Right lobe of liver (tissue), 6 donors: ENCODE results near the gene PPP1R12B. TPM values are rescaled to one million over a fixed set of nuclear protein-coding genes. Genes with fewer than 3 reads are reported as not detected.
A peak's percentile ranks its signal among the peaks of the same experiment; 100 is the strongest.

ENCODE experiments used
- ATAC-seq, 4 donors: fragments of 200-7000 bp; cut with Tn5 transposase; one replicate each; pipeline ENCODE4 v1.9.1; 2020; ENCODE audit warnings: mild to moderate bottlenecking in 4 of 4, moderate library complexity in 4 of 4
- DNase-seq, 3 donors: peaks; one replicate each; pipeline ENCODE4 v3.0.0-alpha.2; 2020
- H3K27ac ChIP-seq, 3 donors: fragments of 200-600 bp; one replicate each; pipeline ENCODE4 v1.8.0; 2022
- H3K27me3 ChIP-seq, 2 donors: fragments of 200-600 bp; one replicate each; pipeline ENCODE4 v1.8.0; 2022
- H3K36me3 ChIP-seq, 4 donors: fragments of 200-600 bp; sonication (generic) in 1 of 4; one replicate each; pipeline versions ENCODE4 v1.5.1 to v1.8.0; 2017 to 2022; ENCODE audit warnings: control low read depth in 1 of 4
- H3K4me1 ChIP-seq, 4 donors: fragments of 200-600 bp; sonication (generic) in 1 of 4; one replicate each; pipeline versions ENCODE4 v1.5.1 to v1.8.0; 2017 to 2022; ENCODE audit warnings: control low read depth in 1 of 4
- H3K4me3 ChIP-seq, 3 donors: fragments of 200-600 bp; one replicate each; pipeline ENCODE4 v1.8.0; 2022
- H3K9me3 ChIP-seq, 4 donors: fragments of 200-600 bp; sonication (generic) in 1 of 4; one replicate each; pipeline versions ENCODE4 v1.5.1 to v1.8.0; 2017 to 2022; ENCODE audit warnings: control low read depth in 1 of 4
- POLR2A ChIP-seq: fragments of 450-650 bp; IDR thresholded peaks from one replicate; pipeline ENCODE4 v1.6.1; 2017; ENCODE audit warnings: antibody characterized with exemption, mild to moderate bottlenecking
- WGBS: methylation state at CpG from one replicate; pipeline ENCODE4 v1.1.6; 2018; ENCODE audit warnings: low coverage, low lambda C conversion rate; ENCODE audit not compliant: insufficient coverage; ENCODE audit errors: missing lambda C conversion rate; 5-methylcytosine and 5-hydroxymethylcytosine counted together
- intact Hi-C, 2 donors: fragments of 100-400 bp; cut with DNase I; formaldehyde crosslinking; loops; one replicate each; pipeline versions ENCODE4 v1.11.2 to v1.14.1; 2022
- total RNA-seq, 6 experiments: library from RNA; depleted of rRNA in 2 of 6; stranded (reverse); fragments of >200 nt in 2 of 6; fragmentation: NEBNext Ultra II Directional in 3 of 6; extraction: Animal tissue kit (Norgen Biotek cat#: 25700) in 3 of 6; gene quantifications; one replicate each; pipeline versions ENCODE4 v1.1.0 to v1.2.4, GENCODE V29; 2016 to 2023
- TF ChIP-seq, protein P1 (sequence below), 4 donors: fragments of 200-600 bp in 3 of 4; fragments of 450-650 bp in 1 of 4; IDR thresholded peaks; one replicate each; pipeline versions ENCODE4 v1.5.1 to v1.8.0; 2016 to 2022; ENCODE audit warnings: antibody characterized with exemption in 4 of 4, mild to moderate bottlenecking in 2 of 4
- donor health status: DM: no; HTN: yes; CAD: no.
- donor health status: DM: no; HTN: no; CAD: no.
- donor health status: DM: no; HTN: no; CAD: no.
- donor health status: DM: no; HTN: yes; CAD: no.
- donor health status: DM: no; HTN: yes; CAD: no.

The PPP1R12B gene
- total RNA-seq, 6 experiments from 2014 or later, result 13.7 to 22.2 (median 16.6) TPM

DNA sequence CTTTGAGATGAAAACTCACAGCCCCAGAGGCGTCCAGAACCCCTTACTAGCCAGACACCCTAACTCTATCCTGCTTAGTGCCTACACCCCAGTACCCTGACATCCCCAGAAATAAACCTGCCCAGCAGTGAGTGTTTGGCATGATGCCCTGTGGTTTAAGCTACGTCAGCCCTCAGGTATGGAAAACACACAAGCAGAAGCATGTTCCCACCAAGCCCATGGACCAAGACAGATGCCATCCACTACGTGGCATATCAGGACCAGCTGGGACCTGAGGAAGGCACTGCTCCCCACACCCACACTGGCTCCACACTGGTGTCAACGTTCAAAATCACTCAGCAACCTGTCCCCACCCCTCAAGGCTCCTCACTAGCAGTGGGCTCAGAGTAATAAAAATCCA, 245.3 kb downstream of the PPP1R12B start:
- no peaks in the 10 kb centered on the region for H3K9me3 ChIP-seq
- DNase-seq, result no peak
- no peak overlapping the region for H3K4me3 ChIP-seq
- no peaks in the 10 kb centered on the region for H3K4me1 ChIP-seq
- no peak for ATAC-seq
- no peaks in the 10 kb centered on the region for H3K27me3 ChIP-seq
- 69% methylated on average over 2 of the region's 4 CpGs for WGBS
- no peak overlapping the region for H3K27ac ChIP-seq
- intact Hi-C loops, result no loop called here
- no peak for TF ChIP-seq POLR2A
- TF ChIP-seq, protein P1, sequence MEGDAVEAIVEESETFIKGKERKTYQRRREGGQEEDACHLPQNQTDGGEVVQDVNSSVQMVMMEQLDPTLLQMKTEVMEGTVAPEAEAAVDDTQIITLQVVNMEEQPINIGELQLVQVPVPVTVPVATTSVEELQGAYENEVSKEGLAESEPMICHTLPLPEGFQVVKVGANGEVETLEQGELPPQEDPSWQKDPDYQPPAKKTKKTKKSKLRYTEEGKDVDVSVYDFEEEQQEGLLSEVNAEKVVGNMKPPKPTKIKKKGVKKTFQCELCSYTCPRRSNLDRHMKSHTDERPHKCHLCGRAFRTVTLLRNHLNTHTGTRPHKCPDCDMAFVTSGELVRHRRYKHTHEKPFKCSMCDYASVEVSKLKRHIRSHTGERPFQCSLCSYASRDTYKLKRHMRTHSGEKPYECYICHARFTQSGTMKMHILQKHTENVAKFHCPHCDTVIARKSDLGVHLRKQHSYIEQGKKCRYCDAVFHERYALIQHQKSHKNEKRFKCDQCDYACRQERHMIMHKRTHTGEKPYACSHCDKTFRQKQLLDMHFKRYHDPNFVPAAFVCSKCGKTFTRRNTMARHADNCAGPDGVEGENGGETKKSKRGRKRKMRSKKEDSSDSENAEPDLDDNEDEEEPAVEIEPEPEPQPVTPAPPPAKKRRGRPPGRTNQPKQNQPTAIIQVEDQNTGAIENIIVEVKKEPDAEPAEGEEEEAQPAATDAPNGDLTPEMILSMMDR (IDR thresholded peaks at IDR 0.05), result no peak
- no peaks in the 10 kb centered on the region for H3K36me3 ChIP-seq

DNA sequence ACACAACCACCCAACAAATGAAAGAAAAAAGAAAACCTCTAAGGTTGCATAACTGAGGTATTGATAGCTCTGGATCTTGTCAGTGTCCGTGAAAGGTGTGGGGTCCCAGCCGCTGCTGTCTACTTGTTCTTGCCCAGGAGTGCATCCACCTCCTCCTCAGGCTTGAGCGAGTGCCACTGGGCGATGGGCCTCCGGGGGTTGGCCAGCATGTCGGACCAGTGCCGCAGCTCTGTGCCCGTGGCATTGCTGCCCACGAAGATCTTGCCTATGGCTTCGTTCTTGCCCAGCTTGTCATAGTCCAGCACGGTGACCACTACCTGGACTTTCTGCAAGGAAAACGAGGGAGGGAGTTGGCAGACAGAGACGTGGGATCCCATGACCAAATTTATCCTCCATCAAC, 248.1 kb downstream of the PPP1R12B start:
- Histone ChIP-seq H3K36me3 (no peaks in the 10 kb centered on the region), H3K4me3 (no peak overlapping the region), H3K4me1 (no peaks in the 10 kb centered on the region), H3K9me3 (no peaks in the 10 kb centered on the region), H3K27ac (no peak overlapping the region), H3K27me3 (no peaks in the 10 kb centered on the region)
- no peak for TF ChIP-seq POLR2A
- TF ChIP-seq, protein P1 (IDR thresholded peaks at IDR 0.05), result no peak
- 94% methylated on average over 4 of the region's 13 CpGs for WGBS
- DNase-seq, result no peak
- ATAC-seq, result no peak
- intact Hi-C loops, result no loop called here

GRCh38 chr1:202597090-202597761, 248.7 kb downstream of the PPP1R12B start:
- no peaks in the 10 kb centered on the region for H3K9me3 ChIP-seq
- no peaks in the 10 kb centered on the region for H3K4me1 ChIP-seq
- ATAC-seq (no peak), DNase-seq (no peak)
- no peak overlapping the region for H3K4me3 ChIP-seq
- intact Hi-C loops, result no loop called here
- no peak overlapping the region for H3K27ac ChIP-seq
- H3K36me3 ChIP-seq, result no peaks in the 10 kb centered on the region
- TF ChIP-seq, protein P1 (IDR thresholded peaks at IDR 0.05), result no peak
- TF ChIP-seq POLR2A, result no peak
- 82% methylated on average over 3 of the region's 3 CpGs for WGBS
- H3K27me3 ChIP-seq, result no peaks in the 10 kb centered on the region

- H3K27ac ChIP-seq, result no peak overlapping the region
- no peaks in the 10 kb centered on the region for H3K4me1 ChIP-seq
- H3K36me3 ChIP-seq, result no peaks in the 10 kb centered on the region
- H3K27me3 ChIP-seq, result no peaks in the 10 kb centered on the region
- WGBS, result 18% methylated on average over 6 of the region's 16 CpGs
- TF ChIP-seq, protein P1 (IDR thresholded peaks at IDR 0.05), result peak; percentile 53 to 67 (median 62)
- no peak for TF ChIP-seq POLR2A
- H3K9me3 ChIP-seq, result no peaks in the 10 kb centered on the region
- no peak overlapping the region for H3K4me3 ChIP-seq
- ATAC-seq (peak; percentile 73 to 90 (median 84)), DNase-seq (peak in 1 of 3 donors; percentile 58)
- intact Hi-C loops, result no loop called here
Measured at GRCh38 chr1:202599669-202600431, 251.4 kb downstream of the PPP1R12B start.
